Measurements from ENCODE around the gene ELMOD2. TPM values are rescaled to one million over a fixed set of nuclear protein-coding genes. Genes with fewer than 3 reads are reported as not detected.

ELMOD2 gene
- polyA plus RNA-seq, 4 donors = 5.6 to 36.3 (median 7.6) TPM

GRCh38 chr4:140600408-140600807 is 76.4 kb downstream of the ELMOD2 start:
- 90% methylated on average over 8 of the region's 8 CpGs for WGBS, 3 donors

GRCh38 chr4:140602714-140603113 is 78.7 kb downstream of the ELMOD2 start:
- no peaks in the 10 kb centered on the region for H3K4me1 ChIP-seq (ENCODE audit: control insufficient read depth in 3 of 3, insufficient read depth in 2 of 3, low read depth in 1 of 3, low read length in 2 of 3)
- WGBS, 3 donors = 89 to 97% (median 95%) methylated on average over 2 of the region's 2 CpGs
- H3K4me3 ChIP-seq (ENCODE audit: low read depth in 1 of 3, low read length in 3 of 3) = no peak overlapping the region
- FAIRE-seq (no peak), DNase-seq (no peak)
- H3K36me3 ChIP-seq (ENCODE audit: control insufficient read depth in 3 of 3, insufficient read depth in 2 of 3, low read depth in 1 of 3, low read length in 3 of 3) = no peaks in the 10 kb centered on the region
- H3K27ac ChIP-seq (ENCODE audit: low read depth in 1 of 3, low read length in 2 of 3) = no peak overlapping the region
- H3K9me3 ChIP-seq (ENCODE audit: control insufficient read depth in 2 of 2, insufficient read depth in 1 of 2, low read depth in 1 of 2, low read length in 1 of 2) = no peaks in the 10 kb centered on the region
- H3K27me3 ChIP-seq (ENCODE audit: control insufficient read depth in 3 of 3, insufficient read depth in 3 of 3, low read length in 3 of 3) = no peaks in the 10 kb centered on the region

More at GRCh38 chr4:140600408-140600807, 76.4 kb downstream of the ELMOD2 start:
- DNase-seq (no peak), FAIRE-seq (no peak)
- H3K9me3 ChIP-seq (ENCODE audit: control insufficient read depth in 2 of 2, insufficient read depth in 1 of 2, low read depth in 1 of 2, low read length in 1 of 2) = no peaks in the 10 kb centered on the region
- no peaks in the 10 kb centered on the region for H3K36me3 ChIP-seq (ENCODE audit: control insufficient read depth in 3 of 3, insufficient read depth in 2 of 3, low read depth in 1 of 3, low read length in 3 of 3)
- no peaks in the 10 kb centered on the region for H3K4me1 ChIP-seq (ENCODE audit: control insufficient read depth in 3 of 3, insufficient read depth in 2 of 3, low read depth in 1 of 3, low read length in 2 of 3)
- H3K4me3 ChIP-seq (ENCODE audit: low read depth in 1 of 3, low read length in 3 of 3) = no peak overlapping the region
- no peak overlapping the region for H3K27ac ChIP-seq (ENCODE audit: low read depth in 1 of 3, low read length in 2 of 3)
- no peaks in the 10 kb centered on the region for H3K27me3 ChIP-seq (ENCODE audit: control insufficient read depth in 3 of 3, insufficient read depth in 3 of 3, low read length in 3 of 3)

- no peaks in the 10 kb centered on the region for H3K36me3 ChIP-seq (ENCODE audit: control insufficient read depth in 3 of 3, insufficient read depth in 2 of 3, low read depth in 1 of 3, low read length in 3 of 3)
- H3K4me3 ChIP-seq (ENCODE audit: low read depth in 1 of 3, low read length in 3 of 3) = no peak overlapping the region
- no peaks in the 10 kb centered on the region for H3K9me3 ChIP-seq (ENCODE audit: control insufficient read depth in 2 of 2, insufficient read depth in 1 of 2, low read depth in 1 of 2, low read length in 1 of 2)
- WGBS, 3 donors = 47 to 86% (median 50%) methylated on average over 2 of the region's 2 CpGs
- H3K27ac ChIP-seq (ENCODE audit: low read depth in 1 of 3, low read length in 2 of 3) = no peak overlapping the region
- no peaks in the 10 kb centered on the region for H3K4me1 ChIP-seq (ENCODE audit: control insufficient read depth in 3 of 3, insufficient read depth in 2 of 3, low read depth in 1 of 3, low read length in 2 of 3)
- H3K27me3 ChIP-seq (ENCODE audit: control insufficient read depth in 3 of 3, insufficient read depth in 3 of 3, low read length in 3 of 3) = no peaks in the 10 kb centered on the region
- DNase-seq (no peak), FAIRE-seq (no peak)
These were observed 79.3 kb downstream of the ELMOD2 start for GRCh38 chr4:140603286-140603685.

Other genes with a start within 250 kb of the ELMOD2 start
- 10 to 100 TPM; 55.9 to 81.9 (median 67.8) TPM for gene SCOC, start 150.5 kb upstream of the ELMOD2 start, polyA plus RNA-seq
- gene CLGN, start 96.5 kb upstream of the ELMOD2 start, polyA plus RNA-seq = under 1 TPM in 2 of 4 donors, not detected in 2; 0.38 to 0.88 TPM
- gene MGAT4D, start 25.9 kb upstream of the ELMOD2 start, polyA plus RNA-seq = not detected
- under 1 TPM in 1 of 4 donors, not detected in 3; 0.04 TPM for gene UCP1, start 44.8 kb downstream of the ELMOD2 start, polyA plus RNA-seq
- gene TBC1D9, start 232.2 kb downstream of the ELMOD2 start, polyA plus RNA-seq = 10 to 100 TPM in 3 of 4 donors, 1 to 10 TPM in 1; 6.8 to 27.0 (median 10.7) TPM

All from small intestine (tissue), 7 donors.